ENCODE measurements around the gene BRPF1.
"Not testable (repeated sequence)": the region's sequence is repeated elsewhere in the genome, so short reads cannot be mapped to it uniquely, and the experiment has no call there.

The BRPF1 gene

DNA sequence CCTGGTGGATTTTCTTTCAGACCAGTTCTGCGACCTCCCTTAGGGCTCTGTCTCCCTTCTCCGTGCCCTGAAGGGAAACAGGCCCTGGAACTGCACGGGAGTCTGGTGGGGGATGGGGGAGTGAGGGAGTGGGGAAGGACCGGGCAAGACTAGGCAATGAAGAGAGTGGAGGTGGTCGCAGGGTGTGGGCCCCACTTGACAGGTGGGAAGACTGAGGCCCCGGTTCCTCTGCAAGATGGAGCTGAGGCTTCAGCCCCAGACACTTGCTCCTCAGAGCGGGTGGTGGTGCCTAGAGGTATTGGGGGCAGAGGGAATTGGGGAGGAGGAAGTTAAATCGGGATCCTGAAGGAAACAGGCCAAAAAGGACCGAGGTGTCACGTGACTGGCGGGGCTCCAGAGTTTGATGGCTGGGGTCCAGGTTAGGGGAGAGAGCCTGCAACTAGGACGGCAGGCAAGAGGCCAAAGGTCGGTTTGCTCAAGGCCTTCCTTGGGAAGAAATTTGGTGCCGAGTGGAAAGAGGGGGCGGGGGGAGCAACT lies 38.8 kb downstream of the BRPF1 start:
- peak in 1 of 2 experiments; percentile 53 for DNase-seq

DNA sequence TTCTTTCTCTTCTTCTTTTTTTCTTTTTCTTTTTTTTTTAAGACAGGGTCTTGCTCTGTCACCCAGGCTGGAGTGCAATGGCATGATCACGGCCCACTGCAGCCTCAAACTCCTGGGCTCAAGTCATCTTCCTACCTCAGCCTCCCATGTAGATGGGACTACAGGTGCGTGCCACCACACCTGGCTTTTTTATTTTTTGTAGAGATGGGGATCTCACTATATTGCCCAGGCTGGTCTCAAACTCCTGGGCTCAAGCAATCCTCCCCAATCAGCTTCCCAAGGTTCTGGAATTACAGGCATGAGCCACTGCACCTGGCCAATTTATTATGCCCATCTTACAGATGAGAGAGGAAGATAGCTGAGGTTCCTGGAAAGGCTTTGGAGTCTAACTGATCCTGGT lies 39.5 kb downstream of the BRPF1 start:
- not testable (repeated sequence) for DNase-seq

DNA sequence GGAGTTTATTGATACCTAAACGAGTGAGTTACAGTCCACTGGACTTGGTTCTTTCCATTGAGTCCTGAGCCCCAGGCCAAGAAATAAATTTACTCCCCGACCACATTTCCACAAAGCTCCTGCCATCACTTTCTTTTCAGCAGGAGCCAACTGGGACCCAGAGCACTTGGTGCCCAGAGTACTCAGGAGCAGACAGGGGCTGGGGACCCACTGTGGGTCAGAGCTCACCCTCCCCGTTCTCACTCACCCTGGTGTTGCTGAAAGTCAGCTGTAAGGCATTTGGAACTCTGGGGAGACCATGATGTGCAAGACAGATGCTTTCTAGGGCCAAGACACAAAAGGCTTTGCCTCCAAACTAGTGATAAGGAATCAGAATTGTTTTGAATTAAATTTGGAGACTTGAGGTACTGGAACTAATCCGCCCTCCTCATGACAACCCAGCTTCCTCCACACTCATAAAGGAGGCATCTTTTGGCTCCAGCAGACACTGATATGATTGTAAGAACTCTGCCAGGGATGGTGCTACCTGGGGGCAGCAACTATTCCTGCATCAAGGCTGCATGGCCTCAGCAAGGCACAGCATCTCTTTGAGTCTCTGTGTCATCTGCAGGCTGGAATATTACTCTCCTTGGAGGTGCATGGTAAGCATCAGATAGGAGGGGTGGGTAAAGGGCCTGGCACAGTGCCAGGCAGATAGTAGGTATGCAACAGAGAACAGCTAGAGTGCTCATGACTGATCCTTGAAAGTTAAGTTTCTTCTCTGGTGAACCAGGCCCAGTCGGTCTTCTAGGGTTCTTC lies 45.6 kb downstream of the BRPF1 start:
- DNase-seq, result no peak

DNA sequence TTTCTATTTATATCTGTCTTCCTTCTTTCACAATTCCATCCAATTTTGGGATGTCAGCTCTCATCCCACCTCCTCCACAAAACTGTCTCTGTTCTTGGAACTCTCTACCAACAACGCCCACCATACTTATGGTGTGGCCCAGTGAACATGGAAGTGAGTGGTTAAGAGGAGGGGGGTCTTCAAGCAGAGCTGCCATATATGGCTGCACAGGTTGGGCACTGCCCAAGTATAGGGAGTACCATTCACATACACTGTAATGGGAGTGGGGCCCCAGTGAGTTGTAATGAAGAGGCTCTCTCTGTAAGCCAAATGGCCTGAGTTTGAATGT lies 46.1 kb downstream of the BRPF1 start:
- no peak for DNase-seq

DNA sequence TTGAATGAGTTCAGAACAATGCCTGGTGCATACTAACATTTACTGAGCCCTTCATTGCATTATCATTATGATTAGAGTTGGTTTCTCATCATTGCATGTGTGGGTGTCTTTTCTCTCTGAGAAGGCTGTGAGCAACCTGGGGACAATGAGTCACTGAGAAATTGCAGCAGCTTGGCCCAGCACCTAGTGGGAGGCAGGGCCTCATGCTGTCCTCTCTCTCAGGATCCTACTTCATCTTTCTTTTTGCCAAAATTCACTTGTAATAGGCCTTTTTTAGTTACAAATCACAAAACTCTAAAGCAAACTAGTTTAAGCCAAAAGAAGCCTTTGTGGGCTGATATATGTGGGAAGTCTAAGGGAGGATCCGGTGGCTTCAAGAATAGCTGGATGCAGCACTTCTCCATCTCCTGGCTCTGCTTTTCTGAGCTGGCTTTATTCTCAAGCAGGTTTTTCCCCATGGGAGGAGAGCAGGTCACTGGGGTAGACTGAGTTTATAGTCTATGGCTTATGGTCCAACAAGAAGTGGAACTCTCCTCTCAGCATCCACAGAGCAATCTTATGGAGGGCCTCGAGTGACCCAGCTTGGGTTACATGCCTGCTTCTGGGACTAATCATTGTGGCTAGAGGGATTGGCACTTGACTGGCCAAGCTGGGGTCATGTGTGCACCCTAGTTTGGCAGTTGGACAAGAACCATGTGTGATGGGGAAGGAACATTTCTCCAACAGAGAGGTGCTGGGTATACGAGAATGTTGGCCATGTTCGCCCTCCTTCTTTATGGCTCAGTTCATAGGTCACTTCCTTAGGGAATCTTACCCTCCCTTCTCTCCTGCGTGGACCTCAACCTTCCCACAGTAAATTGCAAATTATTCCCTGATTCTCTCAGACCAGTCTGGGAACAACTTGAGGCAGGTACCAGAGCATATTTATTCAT lies 46.9 kb downstream of the BRPF1 start:
- DNase-seq, result no peak

DNA sequence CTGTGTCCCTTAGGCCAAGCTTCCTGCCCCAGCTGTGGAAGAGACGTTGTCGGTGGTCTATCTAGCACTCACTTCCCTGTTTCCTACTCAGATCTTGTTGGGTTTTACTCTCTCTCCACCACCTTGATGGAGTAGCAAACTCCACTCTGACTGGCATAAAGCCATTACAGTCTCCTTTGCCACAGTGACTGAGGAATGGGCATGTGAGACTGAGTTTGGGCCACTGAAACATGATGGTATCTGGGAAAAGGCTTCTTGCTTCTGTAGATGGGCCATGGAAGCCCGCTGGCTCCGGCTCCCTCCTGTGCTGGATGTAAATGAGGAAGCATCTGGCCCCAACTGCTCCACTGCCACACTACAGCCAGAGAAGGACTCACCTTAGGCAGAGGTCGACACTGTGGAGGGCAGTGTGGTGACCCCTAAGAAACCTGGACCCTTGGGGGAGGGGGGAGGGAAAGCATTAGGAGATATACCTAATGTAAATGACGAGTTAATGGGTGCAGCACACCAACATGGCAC lies 47.6 kb downstream of the BRPF1 start:
- no peak for DNase-seq

DNA sequence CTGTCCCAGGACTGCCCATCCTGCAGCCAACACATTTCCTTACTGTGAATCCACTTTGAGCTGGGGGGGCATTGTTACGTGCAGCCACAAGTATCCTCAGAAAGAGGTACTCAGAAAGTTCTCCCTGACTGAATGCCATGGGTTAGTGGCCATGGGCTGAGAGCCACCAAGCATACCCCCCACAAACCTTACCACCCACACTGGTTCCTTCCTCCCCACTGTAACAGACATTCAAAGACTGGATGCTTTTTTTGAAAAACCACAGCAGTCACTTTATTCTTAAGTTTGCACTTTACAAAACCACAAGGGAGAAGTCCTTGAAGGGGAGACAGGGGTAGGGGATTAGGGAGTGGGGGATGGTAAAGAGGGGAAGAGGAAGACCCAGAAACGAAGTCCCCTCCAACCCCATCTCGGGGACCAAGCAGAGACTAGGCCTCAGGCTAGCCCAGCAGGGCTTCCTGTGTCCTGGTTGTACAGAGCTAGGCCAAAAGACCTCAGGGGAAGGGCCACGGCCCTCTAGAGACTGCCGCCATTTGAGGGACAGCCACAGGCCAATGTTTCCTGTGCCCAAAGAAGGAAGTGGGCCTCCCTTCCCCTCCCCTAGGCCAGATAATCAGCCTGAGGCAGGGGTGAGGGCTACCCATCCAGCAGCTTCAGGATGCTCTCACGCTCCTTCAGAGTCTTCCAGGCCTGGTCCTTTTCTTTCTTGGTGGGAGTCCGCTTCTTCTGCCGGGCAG lies 48.4 kb downstream of the BRPF1 start:
- DNase-seq, result no peak

DNA sequence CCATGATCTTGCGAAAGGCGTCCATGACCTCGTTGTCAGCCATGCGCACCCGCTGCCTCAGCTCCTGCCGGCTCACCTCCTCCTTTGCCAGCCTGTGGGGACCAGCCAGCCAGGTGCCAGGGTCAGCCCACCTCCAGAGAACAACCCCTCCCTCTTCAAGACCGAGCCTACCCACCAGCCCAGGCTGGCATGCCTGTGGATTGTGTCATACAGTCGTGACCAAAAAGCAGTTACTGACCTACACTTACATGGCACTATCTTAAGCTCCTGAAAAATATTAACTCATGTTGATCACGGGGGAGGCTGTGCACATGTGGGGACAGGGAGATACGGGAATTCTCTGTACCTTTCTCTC lies 48.9 kb downstream of the BRPF1 start:
- no peak for DNase-seq

DNA sequence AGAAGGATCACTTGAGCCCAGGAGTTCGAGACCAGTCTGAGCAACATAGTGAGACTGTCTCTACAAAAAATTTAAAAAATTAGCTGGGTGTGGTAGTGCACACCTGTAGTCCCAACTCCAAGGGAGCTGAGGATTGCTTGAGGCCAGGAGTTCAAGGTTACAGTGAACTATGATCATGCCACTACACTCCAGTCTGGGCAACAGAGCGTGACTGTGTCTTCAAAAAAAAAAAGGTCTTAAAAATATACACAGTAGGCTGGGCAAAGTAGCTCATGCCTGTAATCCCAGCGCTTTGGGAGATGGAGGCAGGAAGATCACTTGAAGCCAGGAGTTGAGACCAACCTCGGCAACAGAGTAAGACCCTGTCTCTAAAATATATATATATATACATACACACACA lies 49.4 kb downstream of the BRPF1 start:
- DNase-seq, result no peak

DNA sequence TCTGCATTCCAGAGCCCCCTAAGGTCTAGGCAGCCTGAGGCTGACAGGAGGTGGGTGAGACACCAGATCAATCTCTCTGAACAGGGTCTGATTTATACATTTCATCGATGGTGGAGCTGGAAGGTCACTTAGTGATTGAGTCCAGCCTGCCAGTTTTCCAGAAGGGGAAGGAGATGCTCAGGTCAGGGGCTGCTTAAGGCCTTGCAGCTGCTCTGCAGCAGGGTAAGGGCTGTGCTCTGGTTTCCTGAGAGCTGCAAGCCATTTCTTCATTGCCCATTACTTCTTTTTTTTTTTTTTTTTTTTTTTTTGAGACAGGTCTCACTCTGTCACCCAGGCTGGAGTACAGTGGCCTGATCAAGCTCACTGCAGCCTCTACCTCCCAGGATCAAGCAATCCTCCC lies 50.0 kb downstream of the BRPF1 start:
- DNase-seq, result no peak

DNA sequence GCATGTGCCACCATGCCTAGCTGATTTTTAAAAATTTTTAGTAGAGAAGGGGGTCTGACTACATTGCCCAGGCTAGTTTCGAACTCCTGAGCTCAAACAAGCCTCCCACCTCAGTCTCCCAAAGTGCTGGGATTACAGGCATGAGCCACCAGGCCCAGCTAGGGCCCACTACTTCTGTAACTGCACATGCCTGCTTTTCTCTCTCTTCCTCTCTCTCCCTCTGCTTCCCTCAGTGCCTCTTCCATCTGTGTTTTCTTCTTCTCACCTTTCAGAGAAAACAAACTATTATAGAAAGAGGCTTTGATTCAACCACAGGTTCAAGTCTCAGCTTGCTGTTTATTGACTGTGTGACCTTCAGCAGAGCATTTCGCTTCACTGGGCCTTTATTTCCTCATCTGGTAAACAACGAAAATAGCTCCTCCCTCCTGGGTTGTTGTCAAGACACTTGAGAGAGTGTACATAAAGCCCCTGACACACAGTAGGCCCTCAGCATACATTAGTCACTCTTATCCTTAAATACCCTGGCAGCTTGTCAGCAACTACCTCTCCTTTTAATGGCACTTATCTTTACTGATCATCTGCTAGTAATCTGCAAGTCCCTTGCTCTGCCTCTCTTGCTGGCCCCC lies 50.6 kb downstream of the BRPF1 start:
- DNase-seq, result no peak

DNA sequence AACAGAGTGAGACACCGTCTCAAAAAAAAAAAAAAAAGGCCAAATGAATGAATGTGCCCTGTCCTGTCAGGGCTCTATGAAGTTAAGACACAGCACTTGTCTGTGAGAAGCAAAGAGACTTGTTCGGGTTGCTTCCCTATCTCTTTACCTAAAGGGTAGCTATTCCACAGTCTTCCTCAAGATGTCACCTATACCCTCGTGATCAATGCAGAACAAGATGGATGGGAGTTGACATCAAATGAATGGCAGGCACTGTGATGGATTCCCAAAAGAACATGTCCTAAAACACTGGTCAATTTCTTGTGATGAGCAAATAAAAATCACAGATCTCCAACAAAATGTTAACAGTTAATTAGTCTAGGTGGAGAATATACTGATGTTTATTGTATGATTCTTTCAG lies 51.2 kb downstream of the BRPF1 start:
- DNase-seq, result no peak

DNA sequence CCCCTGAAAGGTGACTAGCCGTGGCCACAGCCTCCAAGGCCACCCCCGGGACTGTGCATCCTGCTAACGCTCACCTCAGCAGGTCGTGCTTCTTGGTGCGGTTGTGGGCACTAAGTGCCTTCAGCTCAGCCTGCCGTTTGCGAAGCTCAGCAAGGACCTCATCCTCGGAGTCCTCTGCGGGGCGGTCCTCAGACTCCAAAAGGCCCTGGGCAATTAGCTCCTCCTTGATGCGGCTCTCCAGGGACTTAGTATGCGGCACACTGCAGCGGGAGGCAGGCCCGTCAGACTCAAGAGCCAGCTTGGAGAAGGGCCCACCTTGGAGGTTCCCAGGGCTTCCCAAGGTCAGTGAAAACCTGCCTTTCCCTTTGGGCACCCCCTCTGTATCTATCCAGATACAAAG lies 52.4 kb downstream of the BRPF1 start:
- DNase-seq, result no peak

DNA sequence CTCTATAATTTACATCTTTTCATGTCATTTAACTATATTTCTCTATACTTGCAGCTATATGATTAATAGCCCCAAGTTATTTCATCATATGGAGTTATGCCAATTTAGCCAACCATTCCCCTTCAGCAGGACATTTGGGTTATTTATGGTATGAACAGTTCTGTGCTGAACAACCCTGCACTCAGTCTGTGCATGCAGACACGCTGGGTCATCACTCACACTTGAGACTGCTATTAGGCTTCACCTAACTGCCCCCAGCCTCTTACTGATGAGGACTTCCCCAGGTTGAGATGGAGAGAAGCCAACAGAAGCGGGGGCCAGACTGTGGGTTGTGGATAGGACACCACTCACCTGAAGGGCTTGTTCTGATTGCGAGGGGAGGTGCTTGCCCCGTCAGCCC lies 53.4 kb downstream of the BRPF1 start:
- no peak for DNase-seq

DNA sequence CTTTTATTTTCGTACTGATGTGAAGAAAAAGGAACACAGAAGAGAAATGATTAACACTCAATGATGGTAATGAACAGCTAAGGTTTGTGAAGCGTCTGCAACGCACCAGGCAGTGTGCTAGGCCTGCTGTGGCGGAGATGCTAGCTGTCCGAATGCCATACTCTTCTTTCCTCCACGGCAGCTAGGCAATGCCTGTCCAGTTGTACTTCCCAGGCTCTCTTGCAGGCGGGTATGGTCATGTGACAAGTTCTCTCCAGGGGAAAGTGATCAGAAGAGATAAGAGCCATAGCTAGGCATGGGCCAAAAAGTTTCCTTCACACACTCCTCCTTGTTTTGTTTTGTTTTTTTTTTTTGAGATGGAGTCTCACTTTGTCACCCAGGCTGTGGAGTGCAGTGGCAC lies 54.1 kb downstream of the BRPF1 start:
- no peak for DNase-seq

DNA sequence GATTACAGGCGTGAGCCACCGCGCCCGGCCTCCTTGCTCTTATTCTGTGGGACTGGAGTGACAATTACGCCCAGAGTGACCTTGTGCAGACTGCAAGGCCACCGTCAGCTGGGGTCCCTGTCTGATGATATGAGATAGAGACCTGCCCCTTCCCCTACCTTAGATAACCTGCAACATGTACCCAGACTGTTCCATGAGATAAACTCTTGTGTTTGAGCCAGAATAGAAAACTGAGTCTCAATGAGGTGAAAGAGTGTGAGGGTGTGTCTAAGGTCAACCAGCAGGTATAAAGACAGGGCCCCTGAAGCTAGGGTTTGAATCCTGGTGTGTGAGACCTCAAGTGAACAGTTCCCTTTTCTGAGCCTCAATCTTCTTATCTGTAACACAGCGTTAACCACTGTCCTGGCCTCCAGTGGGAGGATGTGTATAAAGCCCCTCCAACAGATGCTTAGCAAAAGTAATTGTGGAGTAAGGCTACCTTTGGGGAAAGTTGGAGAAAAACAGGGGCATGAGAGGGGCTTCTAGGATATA lies 54.7 kb downstream of the BRPF1 start:
- no peak for DNase-seq

DNA sequence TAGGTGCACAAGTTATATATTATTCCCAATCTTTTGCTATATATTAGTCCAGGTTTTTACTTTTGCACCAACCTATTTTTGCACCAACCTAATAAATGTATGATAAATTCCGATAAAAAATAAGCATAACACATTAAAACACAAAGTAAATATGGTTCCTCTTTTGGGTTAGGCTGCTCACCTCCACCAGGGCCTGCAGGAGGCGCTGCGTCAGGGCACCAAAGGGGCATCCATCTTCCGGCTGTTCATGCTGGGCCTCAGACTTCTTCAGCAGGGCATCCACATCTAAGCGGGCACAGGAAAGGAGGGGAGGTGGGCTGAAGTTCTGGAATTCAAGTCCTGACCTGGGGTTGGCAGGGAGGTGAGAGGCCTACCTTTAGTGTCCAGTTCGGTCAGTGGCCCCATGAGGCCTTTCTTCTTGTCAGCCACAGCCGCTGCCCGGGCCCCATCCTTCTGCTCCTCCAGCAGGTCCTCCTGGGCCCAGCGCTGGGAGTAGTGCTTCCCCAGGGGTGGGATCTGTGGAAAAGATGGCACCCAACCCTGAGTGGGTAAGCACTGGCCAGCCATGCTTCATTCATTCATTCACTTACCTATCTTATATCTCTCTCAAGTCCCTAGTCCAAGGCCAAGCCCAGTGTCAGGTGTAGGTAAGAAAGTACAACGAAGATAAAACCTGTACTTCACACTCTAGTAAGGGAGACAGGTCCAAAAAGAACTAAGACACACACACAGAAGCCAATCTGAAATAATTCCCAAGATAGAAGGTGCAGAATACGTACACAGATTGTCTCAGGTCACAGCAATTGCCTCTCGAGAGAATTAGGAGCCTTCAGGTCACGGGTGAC lies 55.5 kb downstream of the BRPF1 start:
- DNase-seq, result no peak

DNA sequence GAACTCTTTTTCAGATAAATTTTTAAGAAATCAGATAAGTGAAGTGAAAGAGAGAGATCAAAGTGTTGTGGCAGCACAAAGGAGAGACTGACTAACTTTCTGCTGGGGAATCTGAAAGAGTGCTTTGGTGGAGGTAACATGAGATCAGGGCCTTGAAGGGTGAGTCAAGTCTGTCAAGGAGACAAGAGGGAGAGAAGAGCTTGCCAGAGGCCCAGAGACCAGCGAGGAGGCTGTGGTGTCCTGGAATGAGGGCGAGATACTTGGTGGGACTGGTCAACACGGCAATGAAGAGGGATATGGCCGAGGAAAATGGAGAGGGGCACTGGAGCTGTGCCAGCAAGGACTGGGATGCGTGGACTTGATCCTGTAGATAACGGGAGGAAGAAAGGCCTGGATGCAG lies 56.2 kb downstream of the BRPF1 start:
- DNase-seq, result no peak

DNA sequence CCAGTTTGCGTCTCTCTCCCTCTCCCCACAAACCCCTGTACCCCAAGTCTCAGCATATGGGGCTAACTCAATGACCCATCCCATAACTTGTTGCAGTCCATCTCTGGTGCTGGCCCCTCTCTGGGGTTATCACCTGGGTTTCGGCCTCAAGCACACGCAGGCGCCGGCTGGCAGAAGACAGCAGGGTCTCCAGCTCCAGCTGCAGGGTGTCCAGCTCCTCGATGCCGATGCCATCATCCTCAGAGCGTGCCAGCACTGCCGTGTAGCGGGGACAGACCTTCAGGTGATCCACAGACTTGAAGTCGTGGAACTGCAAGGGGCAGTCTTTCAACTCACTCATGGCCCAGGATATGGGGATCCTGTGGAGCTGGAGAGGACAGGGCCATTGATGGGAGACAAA lies 59.6 kb downstream of the BRPF1 start:
- DNase-seq, result no peak

DNA sequence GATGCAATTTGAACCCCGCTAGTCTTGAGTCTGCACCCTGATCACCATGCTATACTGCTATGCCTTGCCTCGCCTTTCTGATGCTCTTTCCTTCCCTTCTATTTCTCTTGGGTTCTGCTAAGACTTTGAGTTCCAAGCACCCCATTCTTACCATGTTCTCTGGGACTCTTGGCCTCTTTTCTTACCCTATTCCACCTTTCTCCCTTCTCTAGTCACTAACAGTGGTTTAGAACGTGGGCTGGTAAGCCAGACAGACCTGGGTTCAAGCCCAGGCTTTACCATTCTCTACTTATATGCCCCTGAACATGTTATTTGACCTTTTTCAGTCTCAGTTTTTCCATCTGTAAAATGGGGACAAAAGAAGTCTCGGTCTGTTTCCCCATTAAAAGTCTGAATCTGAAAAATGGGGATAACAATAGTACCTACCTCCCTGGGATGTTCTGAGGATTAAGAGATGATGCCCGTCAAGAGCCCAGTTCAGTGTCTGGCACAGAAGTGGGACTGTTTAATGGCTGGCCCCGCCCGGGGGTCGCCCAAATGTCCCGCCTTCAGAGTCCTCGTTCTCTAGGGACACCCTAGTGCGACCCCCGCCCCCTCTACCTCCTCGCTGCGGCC lies 60.4 kb downstream of the BRPF1 start:
- no peak for DNase-seq

Data from NCI-H446 (cell line).